Body of pancreas (tissue), 4 donors: ENCODE results near the gene SLC18A2. TPM values are rescaled to one million over a fixed set of nuclear protein-coding genes. Genes with fewer than 3 reads are reported as not detected.

Experiments used
- ATAC-seq: fragments of 150-250 bp; one replicate; pipeline ENCODE4 v1.9.1; 2016
- DNase-seq, 4 donors: peaks; one replicate each; pipeline ENCODE4 v3.0.0-alpha.2; 2019
- H3K27ac ChIP-seq, 4 donors: fragments of 200-600 bp; sonication (generic); 1 replicate in 3 of 4; 2 replicates in 1 of 4; pipeline versions ENCODE4 v1.5.1 to v1.6.1; 2016 to 2019; ENCODE audit warnings: mild to moderate bottlenecking in 1 of 4, mixed read lengths in 1 of 4, moderate library complexity in 1 of 4
- H3K27me3 ChIP-seq, 2 donors: fragments of 200-600 bp; sonication (generic); one replicate each; pipeline ENCODE4 v1.6.0; 2016; ENCODE audit warnings: mild to moderate bottlenecking in 1 of 2
- H3K36me3 ChIP-seq, 2 donors: fragments of 200-600 bp; sonication (generic); replicated peaks in 1 of 2; 2 replicates each; pipeline ENCODE4 v1.5.1; 2016; ENCODE audit warnings: low read depth in 2 of 2; ENCODE audit not compliant: insufficient read depth in 1 of 2
- H3K4me1 ChIP-seq: fragments of 200-600 bp; sonication (generic); one replicate; pipeline ENCODE4 v1.6.0; 2016
- H3K4me3 ChIP-seq, 2 donors: fragments of 200-600 bp; sonication (generic); 1 replicate in 1 of 2; 2 replicates in 1 of 2; pipeline ENCODE4 v1.5.1; 2016 to 2019
- H3K9me3 ChIP-seq, 3 donors: fragments of 200-600 bp; sonication (generic); 1 replicate in 2 of 3; 2 replicates in 1 of 3; pipeline ENCODE4 v1.5.1; 2016
- POLR2A ChIP-seq, 3 donors: fragments of 450-650 bp; IDR thresholded peaks; one replicate each; pipeline ENCODE4 v1.6.1; 2016; ENCODE audit warnings: antibody characterized with exemption in 3 of 3, mild to moderate bottlenecking in 2 of 3
- WGBS, 2 donors: methylation state at CpG; one replicate each; pipeline ENCODE4 v1.1.5; 2017; 5-methylcytosine and 5-hydroxymethylcytosine counted together
- intact Hi-C: fragments of 100-400 bp; cut with DNase I; formaldehyde crosslinking; loops from one replicate; pipeline ENCODE4 v1.15.1; 2023
- total RNA-seq, 2 donors: library from RNA; depleted of rRNA; stranded (reverse); fragments of >200 nt; gene quantifications; one replicate each; pipeline ENCODE4 v1.1.0, GENCODE V29; 2016
- TF ChIP-seq, protein P1 (sequence below), 7 experiments: fragments of 450-650 bp in 4 of 7; fragments of 200-600 bp in 3 of 7; sonication (generic) in 3 of 7; IDR thresholded peaks; one replicate each; pipeline ENCODE4 v1.5.1; 2016 to 2019; ENCODE audit warnings: antibody characterized with exemption in 7 of 7

SLC18A2 gene
- total RNA-seq, 2 donors from 2014 or later: 1.6 to 2.3 TPM

DNA sequence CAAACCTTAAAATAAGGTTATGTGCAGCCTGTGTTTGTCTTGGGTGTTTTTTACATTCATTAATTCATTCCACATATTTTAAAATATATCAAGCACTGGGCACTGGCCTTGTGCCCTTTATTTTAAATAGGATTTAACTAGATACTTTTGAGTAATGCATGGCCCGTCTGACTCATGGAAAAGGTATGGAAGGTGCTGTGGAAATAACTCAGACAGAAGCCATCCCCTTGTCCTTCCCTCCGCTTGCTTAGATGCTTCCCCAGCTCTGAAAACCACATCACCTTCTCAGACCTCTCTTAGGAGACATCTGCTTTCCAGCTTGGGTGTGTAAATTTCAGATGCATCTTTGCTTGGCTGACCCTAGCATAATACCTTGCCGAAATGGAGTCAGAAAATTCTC, 30.5 kb downstream of the SLC18A2 start:
- H3K4me1 ChIP-seq: no peaks in the 10 kb centered on the region

DNA sequence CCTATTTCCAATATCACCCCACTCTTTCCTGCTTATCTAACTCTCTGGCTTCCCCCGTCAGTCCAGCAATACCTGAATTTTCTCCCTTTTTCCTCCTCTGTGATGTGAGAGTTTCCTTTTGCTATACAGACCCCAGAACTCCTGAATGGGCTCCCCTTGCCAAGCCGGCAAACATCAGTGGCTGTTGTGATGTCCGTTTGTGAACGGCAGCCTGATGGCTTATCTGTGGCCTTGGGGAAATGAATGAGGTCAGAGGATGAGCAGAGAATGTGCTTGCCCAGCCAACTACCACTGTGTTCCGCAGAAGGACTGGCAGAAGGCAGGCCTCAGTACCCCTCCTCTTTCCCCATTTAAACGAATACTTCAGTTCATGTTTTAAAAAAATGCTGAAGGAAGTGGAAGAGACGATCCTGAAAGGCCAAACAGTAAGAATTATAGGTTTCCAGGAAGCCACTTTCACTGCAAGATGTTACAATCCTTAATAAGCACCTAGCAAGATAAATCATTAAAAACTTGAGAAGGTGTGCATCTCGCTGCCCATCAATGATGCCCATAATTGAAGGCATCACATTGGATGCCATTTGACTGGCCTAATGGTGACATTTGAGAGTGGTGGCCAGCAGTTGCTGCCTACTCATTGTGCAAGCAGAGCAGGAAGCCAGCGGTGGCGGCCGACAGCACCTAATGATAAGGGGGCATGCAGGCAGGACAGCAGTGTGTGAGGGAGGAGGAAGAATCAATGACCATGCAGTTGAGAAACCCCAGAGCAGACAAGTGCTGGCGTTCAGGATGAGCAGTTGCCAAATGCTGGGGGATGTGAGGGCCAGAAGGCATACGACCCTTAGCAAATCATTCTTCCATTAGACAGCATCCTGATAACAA, 31.5 kb downstream of the SLC18A2 start:
- H3K27me3 ChIP-seq: no peaks in the 10 kb centered on the region

More for the DNA sequence above, 30.5 kb downstream of the SLC18A2 start:
- WGBS, 2 donors: 83 to 91% methylated on average over 3 of the region's 3 CpGs
- Histone ChIP-seq H3K9me3 (no peaks in the 10 kb centered on the region), H3K27me3 (no peaks in the 10 kb centered on the region), H3K36me3 (no peaks in the 10 kb centered on the region), H3K27ac (no peak overlapping the region), H3K4me3 (no peak overlapping the region)
- TF ChIP-seq POLR2A (IDR thresholded peaks at IDR 0.05): no peak
- TF ChIP-seq, protein P1, sequence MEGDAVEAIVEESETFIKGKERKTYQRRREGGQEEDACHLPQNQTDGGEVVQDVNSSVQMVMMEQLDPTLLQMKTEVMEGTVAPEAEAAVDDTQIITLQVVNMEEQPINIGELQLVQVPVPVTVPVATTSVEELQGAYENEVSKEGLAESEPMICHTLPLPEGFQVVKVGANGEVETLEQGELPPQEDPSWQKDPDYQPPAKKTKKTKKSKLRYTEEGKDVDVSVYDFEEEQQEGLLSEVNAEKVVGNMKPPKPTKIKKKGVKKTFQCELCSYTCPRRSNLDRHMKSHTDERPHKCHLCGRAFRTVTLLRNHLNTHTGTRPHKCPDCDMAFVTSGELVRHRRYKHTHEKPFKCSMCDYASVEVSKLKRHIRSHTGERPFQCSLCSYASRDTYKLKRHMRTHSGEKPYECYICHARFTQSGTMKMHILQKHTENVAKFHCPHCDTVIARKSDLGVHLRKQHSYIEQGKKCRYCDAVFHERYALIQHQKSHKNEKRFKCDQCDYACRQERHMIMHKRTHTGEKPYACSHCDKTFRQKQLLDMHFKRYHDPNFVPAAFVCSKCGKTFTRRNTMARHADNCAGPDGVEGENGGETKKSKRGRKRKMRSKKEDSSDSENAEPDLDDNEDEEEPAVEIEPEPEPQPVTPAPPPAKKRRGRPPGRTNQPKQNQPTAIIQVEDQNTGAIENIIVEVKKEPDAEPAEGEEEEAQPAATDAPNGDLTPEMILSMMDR (IDR thresholded peaks at IDR 0.05): no peak
- DNase-seq: no peak
- no peak for ATAC-seq
- intact Hi-C loops: no loop called here

DNA sequence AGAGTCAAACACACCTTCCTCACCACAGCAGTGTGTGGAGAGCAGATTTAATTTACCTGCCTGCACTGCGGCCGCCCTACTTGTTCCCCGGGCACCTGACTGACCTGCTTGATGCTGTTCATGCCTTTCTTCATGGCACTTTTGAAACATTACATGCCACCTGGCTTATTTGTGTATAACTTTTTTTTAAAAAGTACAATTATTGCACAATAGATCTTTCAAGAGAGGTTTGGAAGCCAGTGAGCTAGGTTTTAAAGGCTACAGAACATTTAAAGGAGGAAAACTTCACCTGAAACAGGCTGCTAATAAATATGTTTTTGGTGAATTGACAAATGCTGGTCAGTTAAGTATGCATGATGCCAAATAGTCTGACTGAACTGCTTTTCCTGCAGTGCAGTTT, 33.1 kb downstream of the SLC18A2 start:
- H3K27me3 ChIP-seq: no peaks in the 10 kb centered on the region
- no peaks in the 10 kb centered on the region for H3K9me3 ChIP-seq
- no peaks in the 10 kb centered on the region for H3K4me1 ChIP-seq
- H3K27ac ChIP-seq: no peak overlapping the region
- TF ChIP-seq, protein P1 (IDR thresholded peaks at IDR 0.05): no peak
- no peak for TF ChIP-seq POLR2A (IDR thresholded peaks at IDR 0.05)
- no peaks in the 10 kb centered on the region for H3K36me3 ChIP-seq
- DNase-seq (no peak), ATAC-seq (no peak)
- intact Hi-C loops: no loop called here
- H3K4me3 ChIP-seq: no peak overlapping the region
- WGBS, 2 donors: 82 to 90% methylated on average over 3 of the region's 3 CpGs

More for the DNA sequence above, 31.5 kb downstream of the SLC18A2 start:
- WGBS, 2 donors: 69 to 83% methylated on average over 13 of the region's 13 CpGs
- no peak for TF ChIP-seq POLR2A (IDR thresholded peaks at IDR 0.05)
- TF ChIP-seq, protein P1 (IDR thresholded peaks at IDR 0.05): no peak
- Histone ChIP-seq H3K4me3 (no peak overlapping the region), H3K36me3 (no peaks in the 10 kb centered on the region), H3K4me1 (no peaks in the 10 kb centered on the region), H3K9me3 (no peaks in the 10 kb centered on the region), H3K27ac (no peak overlapping the region)
- intact Hi-C loops: no loop called here
- ATAC-seq: no peak
- DNase-seq: no peak

DNA sequence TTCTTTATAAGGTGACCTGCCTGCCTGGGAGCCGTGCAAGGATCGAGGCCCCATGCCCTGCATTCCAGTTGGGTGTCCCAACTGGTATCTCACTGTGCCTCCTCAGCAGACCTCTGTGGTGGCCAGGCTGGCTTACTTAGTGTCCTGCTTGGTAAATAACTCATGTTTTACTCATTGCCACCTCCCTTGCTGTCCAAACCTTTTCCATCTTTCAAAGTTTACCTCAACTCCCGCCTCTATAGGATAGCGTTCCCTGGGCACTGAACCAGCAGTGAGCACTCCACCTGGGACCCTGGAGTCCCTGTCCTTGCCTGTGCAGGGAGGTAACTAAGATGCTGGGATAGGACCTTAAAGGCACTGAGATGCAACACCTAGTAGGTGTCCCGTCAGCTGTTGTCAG, 33.6 kb downstream of the SLC18A2 start:
- WGBS, 2 donors: 96 to 98% methylated on average over 5 of the region's 5 CpGs
- intact Hi-C loops: no loop called here
- Histone ChIP-seq H3K9me3 (no peaks in the 10 kb centered on the region), H3K27ac (no peak overlapping the region), H3K36me3 (no peaks in the 10 kb centered on the region), H3K4me3 (no peak overlapping the region), H3K4me1 (no peaks in the 10 kb centered on the region), H3K27me3 (no peaks in the 10 kb centered on the region)
- TF ChIP-seq, protein P1 (IDR thresholded peaks at IDR 0.05): no peak
- no peak for TF ChIP-seq POLR2A (IDR thresholded peaks at IDR 0.05)
- DNase-seq (no peak), ATAC-seq (no peak)

DNA sequence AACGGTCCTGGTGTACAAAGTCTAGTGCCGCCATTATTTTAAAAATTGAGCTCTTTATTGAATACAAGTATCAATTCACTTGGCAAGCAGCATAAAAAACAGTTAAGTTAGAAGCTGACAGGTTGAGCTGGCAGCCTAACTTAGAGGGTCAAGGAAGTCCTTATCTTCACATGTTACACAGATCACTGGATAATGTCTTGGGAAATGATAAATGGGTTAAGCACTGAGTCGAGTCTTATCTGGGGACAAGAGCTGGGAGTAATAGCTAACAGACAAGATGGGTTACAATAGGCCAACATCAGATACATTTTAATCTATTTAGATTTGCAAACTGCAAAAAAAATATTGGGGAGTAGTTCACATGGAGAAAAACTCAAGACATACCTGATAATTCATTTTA, 34.2 kb downstream of the SLC18A2 start:
- intact Hi-C loops: no loop called here
- Histone ChIP-seq H3K9me3 (no peaks in the 10 kb centered on the region), H3K4me3 (no peak overlapping the region), H3K36me3 (no peaks in the 10 kb centered on the region), H3K27ac (no peak overlapping the region), H3K27me3 (no peaks in the 10 kb centered on the region), H3K4me1 (no peaks in the 10 kb centered on the region)
- TF ChIP-seq, protein P1 (IDR thresholded peaks at IDR 0.05): no peak
- TF ChIP-seq POLR2A (IDR thresholded peaks at IDR 0.05): no peak
- DNase-seq: no peak
- 41 to 52% methylated on average over 3 of the region's 3 CpGs for WGBS, 2 donors
- no peak for ATAC-seq
